ENCODE results near the gene TNFSF8. TPM values are rescaled to one million over a fixed set of nuclear protein-coding genes. Genes with fewer than 3 reads are reported as not detected.

Gene TNFSF8
- total and polyA plus RNA-seq, 9 of the 15 experiments (the other 6 are each of a cell fraction or from before 2014, with no cell fraction given) = 0.09 TPM; not detected in 8

- intact Hi-C loops (cut with micrococcal nuclease) (loop anchor here (5.0 kb wide), 1 partner anchor 72 kb away; the partner anchor contains the start of gene TNFSF15), in situ Hi-C loops (cut with MboI) (no loop called here)
- no peaks in the 10 kb centered on the region for H4K20me1 ChIP-seq (replicated peaks; ENCODE audit: control insufficient read depth, insufficient read depth, low read length)
- no TSS peak for BruUV-seq (replicated peaks)
- no peaks in the 10 kb centered on the region for H3K9me1 ChIP-seq (ENCODE audit: control insufficient read depth, insufficient read depth, low read length)
- no peaks in the 10 kb centered on the region for H3K79me2 ChIP-seq (ENCODE audit: control insufficient read depth, insufficient read depth, low read length)
- FAIRE-seq = no peak
- no peak for ATAC-seq
- TF ChIP-seq ZNF449 (CRISPR knock-in tag; IDR thresholded peaks at IDR 0.05) (no peak), KAT7 (CRISPR knock-in tag; IDR thresholded peaks at IDR 0.05; ENCODE audit: borderline replicate concordance) (no peak), ZNF551 (CRISPR knock-in tag; IDR thresholded peaks at IDR 0.05) (no peak), ZNF311 (CRISPR knock-in tag; IDR thresholded peaks at IDR 0.05) (no peak), RBFOX2 (IDR thresholded peaks at IDR 0.05; ENCODE audit: low read depth, low read length) (no peak), NR2C1 (IDR thresholded peaks at IDR 0.05) (no peak), NR2C1 (tag; IDR thresholded peaks at IDR 0.05) (no peak), LARP7 (IDR thresholded peaks at IDR 0.05) (no peak), GABPA (tag; conservative IDR thresholded peaks at IDR 0.05; ENCODE audit: low read depth) (no peak), ZNF280A (IDR thresholded peaks at IDR 0.05; ENCODE audit: low read depth, partially characterized antibody) (no peak)
- no peak overlapping the region for H3K27ac ChIP-seq (ENCODE audit: extremely low read depth, low read depth, low read length)
- WGBS (ENCODE audit: insufficient coverage, low coverage, missing lambda C conversion rate) = 0% methylated on average over 4 of the region's 4 CpGs
- H3K9me3 ChIP-seq (replicated peaks; ENCODE audit: control insufficient read depth, insufficient read depth, low read depth, low read length) = no peaks in the 10 kb centered on the region
- H3K4me3 ChIP-seq = no peak overlapping the region
- H3K27me3 ChIP-seq (ENCODE audit: control insufficient read depth in 2 of 2, insufficient read depth in 2 of 2, low read length in 2 of 2) = no peaks in the 10 kb centered on the region
- no peak for DNase-seq (ENCODE audit: extremely low read depth in 1 of 4, low spot score in 3 of 4)
- ChIA-PET POLR2A (no interaction called here), CTCF (ENCODE audit: low intra/inter-chr PET ratio) (no interaction called here)
- H3K4me1 ChIP-seq (replicated peaks in 1 of 2; ENCODE audit: control insufficient read depth in 2 of 2, insufficient read depth in 2 of 2, low read length in 2 of 2) = no peaks in the 10 kb centered on the region
- no peaks in the 10 kb centered on the region for H3K36me3 ChIP-seq (ENCODE audit: control insufficient read depth, insufficient read depth, low read length)
- no peak overlapping the region for H2AFZ ChIP-seq (ENCODE audit: low read depth, low read length)
- no peak overlapping the region for H3K4me2 ChIP-seq (ENCODE audit: insufficient read depth, low read length)
- no peak overlapping the region for H3K9ac ChIP-seq (ENCODE audit: insufficient read depth in 1 of 2, low read depth in 2 of 2, low read length in 2 of 2)
Observed at GRCh38 chr9:114878879-114879564, 51.4 kb downstream of the TNFSF8 start.
